Endothelial cell of umbilical vein (primary cell): ENCODE results near the gene FOXB1. TPM values are rescaled to one million over a fixed set of nuclear protein-coding genes. Genes with fewer than 3 reads are reported as not detected.

Experiments used
- BruUV-seq: library from RNA; stranded (reverse); fragments of 400-500 nt; replicated peaks from 2 replicates; lab custom pipeline; 2021; lab: Mats Ljungman, UMichigan
- CTCF ChIA-PET: fragments of 300-600, 350-600 bp; sonication (Branson Sonifier 250); formaldehyde crosslinking; loops from one replicate; lab custom pipeline; 2021; ENCODE audit warnings: antibody characterized with exemption, inconsistent platforms; lab: Charles Lee
- POLR2A ChIA-PET: fragments of 300-600, 350-600 bp; sonication (Branson Sonifier 250); formaldehyde crosslinking; loops from one replicate; lab custom pipeline; 2021; ENCODE audit warnings: antibody characterized with exemption, inconsistent platforms; lab: Charles Lee
- DNase-seq: peaks from one replicate; pipeline ENCODE4 v3.0.0-alpha.2; 2011; ENCODE audit warnings: low read depth, low spot score
- FAIRE-seq: peaks from 2 replicates; lab custom pipeline; 2011; peaks lifted over from hg19 to GRCh38; lab: Jason Lieb, UNC
- H2AFZ ChIP-seq: 2 replicates; pipeline ENCODE4 v1.6.0; 2012; ENCODE audit warnings: low read depth, low read length, control low read depth, inconsistent platforms
- H3K27ac ChIP-seq: 2 replicates; pipeline ENCODE4 v1.5.1; 2011; ENCODE audit warnings: low read depth, mild to moderate bottlenecking, control low read depth, low read length, moderate library complexity; ENCODE audit not compliant: insufficient read depth
- H3K27me3 ChIP-seq, 2 experiments: 2 replicates each; pipeline versions ENCODE4 v1.6.0 to v1.6.1; 2011; ENCODE audit warnings: low read length in 2 of 2, mixed read lengths in 1 of 2; ENCODE audit not compliant: control insufficient read depth in 2 of 2, insufficient read depth in 2 of 2
- H3K36me3 ChIP-seq, 2 experiments: 2 replicates in 1 of 2; 3 replicates in 1 of 2; pipeline ENCODE4 v1.5.1; 2011; ENCODE audit warnings: low read length in 2 of 2, mild to moderate bottlenecking in 1 of 2, moderate library complexity in 1 of 2; ENCODE audit not compliant: control insufficient read depth in 2 of 2, insufficient read depth in 2 of 2; ENCODE audit errors: extremely low read depth in 1 of 2
- H3K4me1 ChIP-seq: 3 replicates; pipeline ENCODE4 v1.5.1; 2011; ENCODE audit warnings: mild to moderate bottlenecking, low read length; ENCODE audit not compliant: control insufficient read depth, insufficient read depth; ENCODE audit errors: extremely low read depth
- H3K4me2 ChIP-seq: 2 replicates; pipeline ENCODE4 v1.6.1; 2011; ENCODE audit warnings: low read length, control low read depth, mixed read lengths; ENCODE audit not compliant: insufficient read depth
- H3K4me3 ChIP-seq, 3 experiments: fragments of 200-600 bp in 1 of 3; sonication (generic), shearing (Covaris generic) in 1 of 3; replicated peaks in 1 of 3; 2 replicates each; pipeline ENCODE4 v1.5.1; 2011 to 2016; ENCODE audit warnings: control low read depth in 3 of 3, low read length in 3 of 3, mild to moderate bottlenecking in 2 of 3, inconsistent platforms in 1 of 3, low read depth in 1 of 3, moderate library complexity in 1 of 3; ENCODE audit not compliant: insufficient read depth in 1 of 3
- H3K79me2 ChIP-seq: 2 replicates; pipeline ENCODE4 v1.6.0; 2012; ENCODE audit warnings: low read length, inconsistent platforms; ENCODE audit not compliant: control insufficient read depth, insufficient read depth
- H3K9ac ChIP-seq: replicated peaks from 2 replicates; pipeline ENCODE3; 2011; ENCODE audit warnings: low read length, control low read depth; ENCODE audit not compliant: insufficient read depth; ENCODE audit errors: extremely low read depth
- H3K9me1 ChIP-seq: replicated peaks from 3 replicates; pipeline ENCODE4 v1.6.0; 2011; ENCODE audit warnings: mild to moderate bottlenecking, low read length; ENCODE audit not compliant: control insufficient read depth, insufficient read depth; ENCODE audit errors: extremely low read depth
- H3K9me3 ChIP-seq: replicated peaks from 2 replicates; pipeline ENCODE4 v1.5.1; 2012; ENCODE audit warnings: low read length, inconsistent platforms; ENCODE audit not compliant: control insufficient read depth, insufficient read depth
- H4K20me1 ChIP-seq: replicated peaks from 2 replicates; pipeline ENCODE3; 2011; ENCODE audit warnings: mild to moderate bottlenecking, low read length; ENCODE audit not compliant: control insufficient read depth, insufficient read depth; ENCODE audit errors: extremely low read depth
- EZH2 ChIP-seq: IDR thresholded peaks from 2 replicates; pipeline ENCODE4 v1.6.1; 2012; ENCODE audit warnings: borderline replicate concordance, low read depth, mild to moderate bottlenecking, moderate library complexity, low read length, inconsistent platforms; ENCODE audit not compliant: severe bottlenecking
- FOS ChIP-seq: IDR thresholded peaks from 2 replicates; pipeline ENCODE4 v1.6.1; 2011; ENCODE audit warnings: mild to moderate bottlenecking, low read length, moderate library complexity, borderline replicate concordance; ENCODE audit not compliant: insufficient read depth
- GATA2 ChIP-seq: IDR thresholded peaks from 2 replicates; pipeline ENCODE4 v1.7.0; 2011; ENCODE audit warnings: low read depth, mild to moderate bottlenecking, moderate library complexity, mixed read lengths, low read length; ENCODE audit not compliant: insufficient read length, insufficient read depth
- JUN ChIP-seq: IDR thresholded peaks from 2 replicates; pipeline ENCODE4 v1.6.1; 2011; ENCODE audit warnings: borderline replicate concordance, low read depth; ENCODE audit not compliant: insufficient read length, insufficient read depth
- MYC ChIP-seq: IDR thresholded peaks from one replicate; pipeline ENCODE4 v1.6.1; 2011; ENCODE audit warnings: mild to moderate bottlenecking, low read depth, low read length
- POLR2A ChIP-seq: IDR thresholded peaks from 2 replicates; pipeline ENCODE4 v1.6.1; 2012; ENCODE audit warnings: low read depth, mild to moderate bottlenecking, control low read depth, low read length
- POLR2AphosphoS5 ChIP-seq: IDR thresholded peaks from 2 replicates; pipeline ENCODE4 v1.6.1; 2012; ENCODE audit warnings: low read depth, mild to moderate bottlenecking, control low read depth, low read length, moderate library complexity; ENCODE audit not compliant: insufficient read depth
- dilution Hi-C: fragments of 300-500 bp; cut with MboI; formaldehyde crosslinking; loops from one replicate; pipeline ENCODE4 v1.15.0; 2019; ENCODE audit warnings: low sequenced_read_pairs; ENCODE audit not compliant: extremely low pct_ligation_motif_present
- intact Hi-C: fragments of 100-400 bp; cut with micrococcal nuclease; formaldehyde crosslinking; loops from one replicate; pipeline ENCODE4 v1.10.0; 2022
- polyA plus RNA-seq, 4 experiments: library from polyadenylated mRNA; depleted of rRNA in 3 of 4; stranded (reverse) in 3 of 4; unstranded in 1 of 4; fragments of >200 nt; gene quantifications; 2 replicates each; pipeline versions ENCODE4 v1.2.1 to v1.2.3, GENCODE V29; 2011 to 2012; ENCODE audit warnings: missing spikeins in 1 of 4
- total RNA-seq: library from RNA; stranded (reverse); gene quantifications from 2 replicates; pipeline ENCODE4 v1.2.3, GENCODE V29; 2021
- TF ChIP-seq, protein P1 (sequence below): IDR thresholded peaks from 2 replicates; pipeline ENCODE4 v1.6.1; 2011; ENCODE audit not compliant: insufficient read depth, insufficient read length
- TF ChIP-seq, protein P2 (sequence below), 2 donors: IDR thresholded peaks; 1 replicate in 1 of 2; 2 replicates in 1 of 2; pipeline ENCODE4 v1.5.1; 2011; ENCODE audit warnings: low read length in 2 of 2, mild to moderate bottlenecking in 2 of 2, moderate library complexity in 2 of 2, control low read depth in 1 of 2, inconsistent platforms in 1 of 2, low read depth in 1 of 2; ENCODE audit not compliant: insufficient read depth in 1 of 2; ENCODE audit errors: extremely low read depth in 1 of 2

Gene FOXB1
- total and polyA plus RNA-seq, 2 donors (not counting 3 experiments of a cell fraction or from before 2014, with no cell fraction given): not detected

DNA sequence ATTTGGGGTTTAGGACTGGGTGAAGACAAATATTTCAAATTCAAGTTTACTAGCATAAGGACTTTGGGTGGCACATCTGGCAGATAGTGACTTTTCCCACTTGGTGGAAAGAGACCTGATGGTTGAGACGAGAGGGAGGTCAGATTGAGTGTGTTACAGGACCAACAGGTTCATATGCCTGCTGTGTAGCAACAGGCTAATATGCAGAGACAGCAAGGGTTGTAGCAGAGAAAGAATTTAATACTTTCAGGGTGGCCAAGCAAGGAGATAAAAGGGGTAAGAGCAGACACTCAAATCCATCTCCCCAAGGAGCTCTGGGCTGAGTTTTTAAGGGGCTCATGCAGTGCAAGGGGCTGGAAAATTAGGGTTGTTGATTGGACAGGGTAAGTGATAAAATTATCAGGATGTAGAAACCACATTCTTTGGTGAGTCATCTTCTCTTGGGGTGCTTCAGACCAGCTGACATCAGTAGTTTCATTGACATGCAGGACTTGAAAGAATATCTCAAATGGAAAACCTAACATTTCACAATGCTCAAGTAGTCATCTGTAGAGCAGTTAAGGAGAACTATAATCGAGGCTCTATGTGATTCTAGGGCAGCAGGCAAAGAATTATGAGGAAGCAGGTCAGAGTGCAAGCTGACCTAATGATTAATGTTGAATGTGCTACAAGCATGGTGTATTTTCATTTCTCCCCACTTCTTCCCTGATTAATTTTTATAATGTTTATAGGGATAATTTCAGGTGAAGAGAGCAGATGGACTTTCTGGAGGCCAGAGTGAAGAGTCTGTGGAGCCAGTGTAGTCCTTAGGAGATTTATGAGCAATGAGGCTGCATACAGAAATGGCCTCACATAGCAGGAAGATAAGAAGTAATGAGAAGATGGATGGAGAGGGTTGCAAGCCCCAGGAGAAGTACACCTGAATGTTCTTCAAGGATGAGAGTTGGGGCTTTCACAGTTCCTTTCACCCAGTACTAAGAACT, 13.7 kb downstream of the FOXB1 start:
- TF ChIP-seq GATA2 (no peak), FOS (no peak), POLR2A (no peak), EZH2 (no peak), MYC (no peak), JUN (no peak), POLR2AphosphoS5 (no peak)
- TF ChIP-seq, protein P1, sequence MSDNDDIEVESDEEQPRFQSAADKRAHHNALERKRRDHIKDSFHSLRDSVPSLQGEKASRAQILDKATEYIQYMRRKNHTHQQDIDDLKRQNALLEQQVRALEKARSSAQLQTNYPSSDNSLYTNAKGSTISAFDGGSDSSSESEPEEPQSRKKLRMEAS: no peak
- TF ChIP-seq, protein P2, sequence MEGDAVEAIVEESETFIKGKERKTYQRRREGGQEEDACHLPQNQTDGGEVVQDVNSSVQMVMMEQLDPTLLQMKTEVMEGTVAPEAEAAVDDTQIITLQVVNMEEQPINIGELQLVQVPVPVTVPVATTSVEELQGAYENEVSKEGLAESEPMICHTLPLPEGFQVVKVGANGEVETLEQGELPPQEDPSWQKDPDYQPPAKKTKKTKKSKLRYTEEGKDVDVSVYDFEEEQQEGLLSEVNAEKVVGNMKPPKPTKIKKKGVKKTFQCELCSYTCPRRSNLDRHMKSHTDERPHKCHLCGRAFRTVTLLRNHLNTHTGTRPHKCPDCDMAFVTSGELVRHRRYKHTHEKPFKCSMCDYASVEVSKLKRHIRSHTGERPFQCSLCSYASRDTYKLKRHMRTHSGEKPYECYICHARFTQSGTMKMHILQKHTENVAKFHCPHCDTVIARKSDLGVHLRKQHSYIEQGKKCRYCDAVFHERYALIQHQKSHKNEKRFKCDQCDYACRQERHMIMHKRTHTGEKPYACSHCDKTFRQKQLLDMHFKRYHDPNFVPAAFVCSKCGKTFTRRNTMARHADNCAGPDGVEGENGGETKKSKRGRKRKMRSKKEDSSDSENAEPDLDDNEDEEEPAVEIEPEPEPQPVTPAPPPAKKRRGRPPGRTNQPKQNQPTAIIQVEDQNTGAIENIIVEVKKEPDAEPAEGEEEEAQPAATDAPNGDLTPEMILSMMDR (IDR thresholded peaks at IDR 0.05; ENCODE audit: extremely low read depth in 1 of 2, insufficient read depth in 1 of 2, low read depth in 1 of 2, low read length in 2 of 2): no peak
- Histone ChIP-seq H3K9ac (no peak overlapping the region), H3K36me3 (no peaks in the 10 kb centered on the region), H3K27ac (no peak overlapping the region), H3K9me1 (no peaks in the 10 kb centered on the region), H3K79me2 (no peaks in the 10 kb centered on the region), H3K4me1 (no peaks in the 10 kb centered on the region), H4K20me1 (no peaks in the 10 kb centered on the region), H3K9me3 (no peaks in the 10 kb centered on the region), H3K4me2 (no peak overlapping the region), H3K4me3 (no peak overlapping the region), H2AFZ (no peak overlapping the region), H3K27me3 (peaks cover under 1 to 18% of the 10 kb centered on the region in 2 experiments)
- dilution Hi-C loops (no loop called here), intact Hi-C loops (no loop called here)
- POLR2A ChIA-PET: no interaction called here
- no peak for DNase-seq
- no peak for FAIRE-seq
- no TSS peak for BruUV-seq
- CTCF ChIA-PET: no interaction called here
